Epithelial cell of proximal tubule (primary cell): ENCODE measurements around the gene STIMATE. TPM values are rescaled to one million over a fixed set of nuclear protein-coding genes. Genes with fewer than 3 reads are reported as not detected.

Experiments
- DNase-seq: peaks from one replicate; pipeline ENCODE4 v3.0.0-alpha.2; 2011; ENCODE audit warnings: low read depth
- H3K4me3 ChIP-seq: 2 replicates; pipeline ENCODE4 v1.5.1; 2011; ENCODE audit warnings: low read depth, mild to moderate bottlenecking, low read length
- total RNA-seq: library from RNA; depleted of rRNA; stranded (reverse); fragments of >200 nt; gene quantifications from 2 replicates; pipeline ENCODE4 v1.2.3, GENCODE V29; 2015
- TF ChIP-seq, protein P1 (sequence below): conservative IDR thresholded peaks from 2 replicates; pipeline ENCODE4 v1.5.1; 2012; ENCODE audit warnings: low read depth, mild to moderate bottlenecking, low read length

STIMATE gene
- total RNA-seq, 1 donor from 2014 or later, result 7.7 TPM

GRCh38 chr3:52817221-52817620 is 80.1 kb downstream of the STIMATE start:
- no peak for DNase-seq
- H3K4me3 ChIP-seq, result no peak overlapping the region
- TF ChIP-seq, protein P1, sequence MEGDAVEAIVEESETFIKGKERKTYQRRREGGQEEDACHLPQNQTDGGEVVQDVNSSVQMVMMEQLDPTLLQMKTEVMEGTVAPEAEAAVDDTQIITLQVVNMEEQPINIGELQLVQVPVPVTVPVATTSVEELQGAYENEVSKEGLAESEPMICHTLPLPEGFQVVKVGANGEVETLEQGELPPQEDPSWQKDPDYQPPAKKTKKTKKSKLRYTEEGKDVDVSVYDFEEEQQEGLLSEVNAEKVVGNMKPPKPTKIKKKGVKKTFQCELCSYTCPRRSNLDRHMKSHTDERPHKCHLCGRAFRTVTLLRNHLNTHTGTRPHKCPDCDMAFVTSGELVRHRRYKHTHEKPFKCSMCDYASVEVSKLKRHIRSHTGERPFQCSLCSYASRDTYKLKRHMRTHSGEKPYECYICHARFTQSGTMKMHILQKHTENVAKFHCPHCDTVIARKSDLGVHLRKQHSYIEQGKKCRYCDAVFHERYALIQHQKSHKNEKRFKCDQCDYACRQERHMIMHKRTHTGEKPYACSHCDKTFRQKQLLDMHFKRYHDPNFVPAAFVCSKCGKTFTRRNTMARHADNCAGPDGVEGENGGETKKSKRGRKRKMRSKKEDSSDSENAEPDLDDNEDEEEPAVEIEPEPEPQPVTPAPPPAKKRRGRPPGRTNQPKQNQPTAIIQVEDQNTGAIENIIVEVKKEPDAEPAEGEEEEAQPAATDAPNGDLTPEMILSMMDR, result no peak

DNA sequence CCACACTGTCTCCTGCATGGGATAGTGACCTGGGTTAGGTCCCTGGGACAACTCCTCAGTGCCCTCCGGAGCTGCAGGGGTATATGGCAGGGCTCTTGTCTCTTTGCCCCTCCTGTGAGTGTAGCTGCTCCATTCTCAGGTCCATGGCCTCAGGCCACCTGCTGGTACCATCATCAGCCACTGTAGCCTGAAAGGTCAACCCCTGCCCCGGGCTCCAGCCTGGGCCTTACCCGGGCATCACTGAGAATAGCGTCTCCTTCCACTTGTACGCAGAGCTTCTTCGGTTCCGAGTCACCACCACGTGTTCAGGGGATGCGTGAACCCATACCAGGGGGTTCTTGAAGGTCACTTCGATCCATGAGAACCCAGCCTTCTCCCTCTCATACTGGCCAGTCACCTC is 80.7 kb downstream of the STIMATE start:
- H3K4me3 ChIP-seq, result no peak overlapping the region
- TF ChIP-seq, protein P1, result no peak
- no peak for DNase-seq

DNA sequence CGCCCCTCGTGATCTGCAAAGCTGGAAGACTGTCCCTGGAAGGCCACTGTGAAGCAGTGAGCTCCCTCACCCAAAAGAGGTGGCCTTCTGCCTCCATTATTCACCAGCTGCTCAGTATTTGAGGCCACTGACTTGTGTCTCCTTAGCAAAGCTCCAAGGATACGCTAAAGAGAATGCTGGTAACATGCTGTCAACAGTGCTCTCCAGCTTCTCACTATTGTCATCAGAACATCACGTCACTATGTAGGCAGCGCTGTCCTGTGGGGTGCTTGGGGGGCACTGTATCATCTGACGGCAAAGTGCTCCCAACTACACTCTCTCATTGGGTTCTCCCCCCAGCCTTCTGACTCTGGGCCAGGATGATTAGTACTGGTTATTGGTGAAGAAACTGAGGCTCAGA is 81.1 kb downstream of the STIMATE start:
- no peak overlapping the region for H3K4me3 ChIP-seq
- no peak for DNase-seq
- TF ChIP-seq, protein P1, result no peak

DNA sequence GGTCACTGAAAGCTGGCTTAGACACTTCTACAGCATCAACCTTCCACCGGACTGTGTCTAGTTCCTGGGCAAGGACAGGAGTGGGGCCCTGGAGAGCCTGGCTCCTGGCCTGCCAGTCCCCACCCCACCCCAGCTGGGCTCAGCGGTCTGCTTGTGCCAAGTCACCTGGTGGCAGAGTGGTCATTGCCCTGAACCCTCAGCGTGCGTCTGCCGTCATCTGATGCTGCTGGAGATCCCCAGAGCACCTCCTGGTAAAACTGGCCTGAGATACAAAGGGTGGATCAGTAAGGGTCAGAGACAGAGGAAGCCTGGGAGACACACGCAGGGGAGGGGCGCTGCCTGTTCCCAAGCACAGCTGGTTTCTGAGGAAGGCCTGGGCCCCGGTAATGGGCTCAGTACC is 83.5 kb downstream of the STIMATE start:
- TF ChIP-seq, protein P1, result no peak
- no peak for DNase-seq
- H3K4me3 ChIP-seq, result no peak overlapping the region

GRCh38 chr3:52811452-52812011 is 85.8 kb downstream of the STIMATE start:
- H3K4me3 ChIP-seq, result no peak overlapping the region
- DNase-seq, result no peak
- TF ChIP-seq, protein P1, result no peak

DNA sequence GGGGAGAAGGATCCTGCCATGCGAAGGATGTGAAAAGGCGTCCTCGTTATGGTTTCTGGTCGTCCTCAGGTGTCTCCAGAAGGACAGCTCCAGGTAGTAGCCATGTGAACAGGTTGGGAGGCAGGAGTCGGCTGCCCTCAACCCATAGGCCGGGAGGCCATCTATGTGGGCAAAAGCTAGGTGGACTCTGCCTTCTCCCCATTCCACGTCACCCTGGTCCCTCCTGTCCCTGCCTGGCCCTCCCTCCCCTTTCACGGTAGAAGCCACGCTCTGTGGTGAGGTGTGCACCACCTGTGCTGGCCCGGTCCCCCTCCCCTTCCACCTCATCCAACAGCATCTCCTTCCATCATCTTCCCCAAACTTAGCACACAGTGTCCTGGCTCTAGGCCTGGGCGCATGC is 86.4 kb downstream of the STIMATE start:
- TF ChIP-seq, protein P1, result no peak
- no peak for DNase-seq
- H3K4me3 ChIP-seq, result no peak overlapping the region

GRCh38 chr3:52809662-52810377 is 87.5 kb downstream of the STIMATE start:
- no peak for DNase-seq
- TF ChIP-seq, protein P1, result no peak
- H3K4me3 ChIP-seq, result no peak overlapping the region
